ENCODE data around the gene KCNJ10.

DNA sequence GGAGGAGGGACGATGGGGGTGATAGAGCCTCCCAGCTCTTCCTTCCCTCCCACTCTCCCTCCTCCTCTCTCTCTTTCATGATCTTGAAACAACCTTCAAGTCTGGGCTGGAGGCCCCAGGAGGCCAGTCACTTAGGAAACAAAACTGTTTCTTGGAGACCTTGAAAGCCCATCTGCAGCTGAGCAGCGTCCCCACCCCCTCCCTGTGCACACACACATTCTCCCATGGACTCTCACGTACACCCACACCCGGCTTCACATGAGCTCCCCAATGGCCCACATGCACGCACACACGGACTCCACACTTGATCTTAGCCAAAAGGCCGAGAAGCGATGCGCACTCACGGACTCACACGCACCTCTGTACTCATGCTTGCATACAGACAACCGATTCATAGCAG lies 42.4 kb upstream of the KCNJ10 start:
- TF ChIP-seq POLR2A (IDR thresholded peaks at IDR 0.05) (no peak), POLR2AphosphoS5 (IDR thresholded peaks at IDR 0.05) (no peak)
- TF ChIP-seq, protein P1, sequence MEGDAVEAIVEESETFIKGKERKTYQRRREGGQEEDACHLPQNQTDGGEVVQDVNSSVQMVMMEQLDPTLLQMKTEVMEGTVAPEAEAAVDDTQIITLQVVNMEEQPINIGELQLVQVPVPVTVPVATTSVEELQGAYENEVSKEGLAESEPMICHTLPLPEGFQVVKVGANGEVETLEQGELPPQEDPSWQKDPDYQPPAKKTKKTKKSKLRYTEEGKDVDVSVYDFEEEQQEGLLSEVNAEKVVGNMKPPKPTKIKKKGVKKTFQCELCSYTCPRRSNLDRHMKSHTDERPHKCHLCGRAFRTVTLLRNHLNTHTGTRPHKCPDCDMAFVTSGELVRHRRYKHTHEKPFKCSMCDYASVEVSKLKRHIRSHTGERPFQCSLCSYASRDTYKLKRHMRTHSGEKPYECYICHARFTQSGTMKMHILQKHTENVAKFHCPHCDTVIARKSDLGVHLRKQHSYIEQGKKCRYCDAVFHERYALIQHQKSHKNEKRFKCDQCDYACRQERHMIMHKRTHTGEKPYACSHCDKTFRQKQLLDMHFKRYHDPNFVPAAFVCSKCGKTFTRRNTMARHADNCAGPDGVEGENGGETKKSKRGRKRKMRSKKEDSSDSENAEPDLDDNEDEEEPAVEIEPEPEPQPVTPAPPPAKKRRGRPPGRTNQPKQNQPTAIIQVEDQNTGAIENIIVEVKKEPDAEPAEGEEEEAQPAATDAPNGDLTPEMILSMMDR (IDR thresholded peaks at IDR 0.05) = no peak
